HCT116 (cell line): ENCODE results near the gene FER. TPM values are rescaled to one million over a fixed set of nuclear protein-coding genes. Genes with fewer than 3 reads are reported as not detected.

Experiments used
- ATAC-seq: fragments of 200-7000 bp; cut with Tn5 transposase; 2 replicates; pipeline ENCODE4 v1.9.1; 2020; ENCODE audit warnings: mild to moderate bottlenecking, moderate library complexity
- BruUV-seq: library from RNA; stranded (reverse); fragments of 400-500 nt; replicated peaks from 2 replicates; lab custom pipeline; 2021; lab: Mats Ljungman, UMichigan
- CTCF ChIA-PET: fragments of 300-600 bp; sonication (Branson Sonifier 250); formaldehyde crosslinking; loops from one replicate; lab custom pipeline; 2021; ENCODE audit warnings: antibody characterized with exemption; lab: Charles Lee
- POLR2A ChIA-PET: fragments of 300-600, 350-600 bp; sonication (Branson Sonifier 250); formaldehyde crosslinking; loops from one replicate; lab custom pipeline; 2021; ENCODE audit warnings: antibody characterized with exemption; lab: Charles Lee
- RAD21 ChIA-PET, 2 experiments: fragments of 300-600 bp; sonication (Branson Sonifier 250); formaldehyde crosslinking; loops; one replicate each; lab custom pipeline; 2023; ENCODE audit warnings: low total read pairs in 2 of 2; ENCODE audit not compliant: uncharacterized antibody in 2 of 2, unreplicated experiment in 2 of 2, low non-redundant PET in 1 of 2; lab: Charles Lee
- DNase-seq: peaks from one replicate; pipeline ENCODE4 v3.0.0-alpha.2; 2010; ENCODE audit warnings: low read depth, low spot score
- H2AFZ ChIP-seq: fragments of 200-600 bp; shearing (Covaris generic), sonication (generic); 2 replicates; pipeline ENCODE4 v1.6.1; 2017; ENCODE audit warnings: low read depth, mixed run types, mixed read lengths, antibody characterized with exemption, low read length; ENCODE audit not compliant: poor library complexity, severe bottlenecking
- H3K27ac ChIP-seq: 2 replicates; pipeline ENCODE4 v1.5.1; 2012; ENCODE audit warnings: low read depth, low read length
- H3K27me3 ChIP-seq: fragments of 200-600 bp; sonication (generic); 2 replicates; pipeline ENCODE4 v1.6.1; 2016; ENCODE audit warnings: mixed run types, low read length, mixed read lengths; ENCODE audit not compliant: insufficient read depth
- H3K36me3 ChIP-seq, 2 experiments: fragments of 200-500 bp in 1 of 2; fragments of 200-600 bp in 1 of 2; sonication (Bioruptor generic) in 1 of 2; sonication (generic) in 1 of 2; 2 replicates each; pipeline versions ENCODE4 v1.5.1 to v1.6.1; 2014 to 2016; ENCODE audit warnings: low read length in 2 of 2, inconsistent platforms in 1 of 2, mixed read lengths in 1 of 2, mixed run types in 1 of 2; ENCODE audit not compliant: insufficient read depth in 2 of 2, control insufficient read depth in 1 of 2
- H3K4me1 ChIP-seq, 2 experiments: fragments of 200-600 bp in 1 of 2; sonication (generic) in 1 of 2; 2 replicates each; pipeline versions ENCODE4 v1.5.1 to v1.6.1; 2012 to 2017; ENCODE audit warnings: low read length in 2 of 2, inconsistent platforms in 1 of 2, mild to moderate bottlenecking in 1 of 2, mixed read lengths in 1 of 2, mixed run types in 1 of 2, moderate library complexity in 1 of 2; ENCODE audit not compliant: insufficient read depth in 2 of 2, control insufficient read depth in 1 of 2
- H3K4me2 ChIP-seq: fragments of 200-600 bp; sonication (generic); 2 replicates; pipeline ENCODE4 v1.6.1; 2017; ENCODE audit warnings: mixed run types, low read length, mixed read lengths
- H3K4me3 ChIP-seq, 2 experiments: fragments of 200-600 bp in 1 of 2; sonication (generic) in 1 of 2; replicated peaks in 1 of 2; 2 replicates each; pipeline ENCODE4 v1.5.1; 2011 to 2016; ENCODE audit warnings: low read length in 2 of 2, control low read depth in 1 of 2, low read depth in 1 of 2, mild to moderate bottlenecking in 1 of 2, mixed read lengths in 1 of 2, mixed run types in 1 of 2
- H3K79me2 ChIP-seq: fragments of 200-600 bp; sonication (generic); 2 replicates; pipeline ENCODE4 v1.6.1; 2017; ENCODE audit warnings: mild to moderate bottlenecking, mixed run types, low read length, moderate library complexity, mixed read lengths; ENCODE audit not compliant: insufficient read depth
- H3K9ac ChIP-seq: fragments of 200-600 bp; sonication (generic); 2 replicates; pipeline ENCODE4 v1.6.1; 2016; ENCODE audit warnings: low read length, mixed read lengths
- H3K9me2 ChIP-seq: fragments of 200-600 bp; sonication (generic), shearing (Covaris generic); 2 replicates; pipeline ENCODE4 v1.6.1; 2017; ENCODE audit warnings: mixed run types, mild to moderate bottlenecking, moderate library complexity; ENCODE audit not compliant: insufficient read depth
- H3K9me3 ChIP-seq, 2 experiments: fragments of 200-500 bp in 1 of 2; fragments of 200-600 bp in 1 of 2; sonication (Bioruptor generic) in 1 of 2; sonication (generic) in 1 of 2; 2 replicates each; pipeline ENCODE4 v1.6.1; 2014 to 2017; ENCODE audit warnings: low read length in 2 of 2, mixed read lengths in 2 of 2, inconsistent platforms in 1 of 2, low read depth in 1 of 2, mild to moderate bottlenecking in 1 of 2, mixed run types in 1 of 2, moderate library complexity in 1 of 2; ENCODE audit not compliant: control insufficient read depth in 1 of 2, insufficient read depth in 1 of 2
- H4K20me1 ChIP-seq: fragments of 200-600 bp; sonication (generic), shearing (Covaris generic); 2 replicates; pipeline ENCODE4 v1.6.1; 2017; ENCODE audit warnings: mixed run types, mild to moderate bottlenecking, moderate library complexity; ENCODE audit not compliant: insufficient read depth
- CTCF ChIP-seq, 3 experiments: fragments of 200-600 bp in 1 of 3; sonication (generic) in 1 of 3; IDR thresholded peaks in 2 of 3; conservative IDR thresholded peaks in 1 of 3; 2 replicates each; pipeline ENCODE4 v1.5.1; 2012 to 2017; ENCODE audit warnings: low read depth in 2 of 3, low read length in 2 of 3, antibody characterized with exemption in 1 of 3, borderline replicate concordance in 1 of 3, control low read depth in 1 of 3, mild to moderate bottlenecking in 1 of 3, mixed read lengths in 1 of 3, mixed run types in 1 of 3, moderate library complexity in 1 of 3; ENCODE audit not compliant: insufficient read depth in 1 of 3
- POLR2AphosphoS5 ChIP-seq: IDR thresholded peaks from 2 replicates; pipeline ENCODE4 v1.6.1; 2011; ENCODE audit warnings: mild to moderate bottlenecking, low read depth, low read length, moderate library complexity
- SIN3A ChIP-seq: IDR thresholded peaks from 2 replicates; pipeline ENCODE4 v1.6.1; 2012; ENCODE audit warnings: low read depth
- YY1 ChIP-seq: IDR thresholded peaks from 2 replicates; pipeline ENCODE4 v1.6.1; 2011; ENCODE audit warnings: low read length, low read depth, moderate library complexity, mild to moderate bottlenecking; ENCODE audit not compliant: insufficient replicate concordance; ENCODE audit errors: extremely low read depth
- ZBTB33 ChIP-seq: IDR thresholded peaks from 2 replicates; pipeline ENCODE4 v1.6.1; 2011; ENCODE audit warnings: mild to moderate bottlenecking, low read length, moderate library complexity; ENCODE audit not compliant: insufficient replicate concordance; ENCODE audit errors: extremely low read depth
- intact Hi-C: fragments of 100-400 bp; cut with micrococcal nuclease; formaldehyde crosslinking; loops from 2 replicates; pipeline ENCODE4 v1.10.0; 2022
- total RNA-seq: library from RNA; stranded (reverse); gene quantifications from one replicate; pipeline ENCODE4 v1.2.1, GENCODE V29; 2021; ENCODE audit not compliant: unreplicated experiment

FER gene
- total RNA-seq, 1 experiment from 2014 or later, result 32.0 TPM

GRCh38 chr5:109005297-109006009, 257.8 kb downstream of the FER start:
- Histone ChIP-seq H3K9me3 (no peaks in the 10 kb centered on the region), H3K9ac (no peak overlapping the region), H4K20me1 (no peaks in the 10 kb centered on the region), H3K4me2 (no peak overlapping the region), H3K9me2 (no peaks in the 10 kb centered on the region), H3K79me2 (no peaks in the 10 kb centered on the region), H3K36me3 (no peaks in the 10 kb centered on the region), H3K27me3 (no peaks in the 10 kb centered on the region), H3K27ac (no peak overlapping the region), H2AFZ (no peak overlapping the region), H3K4me3 (no peak overlapping the region), H3K4me1 (no peaks in the 10 kb centered on the region)
- no peak for ATAC-seq
- intact Hi-C loops, result no loop called here
- no TSS peak for BruUV-seq
- POLR2A ChIA-PET, result no interaction called here
- TF ChIP-seq POLR2AphosphoS5, result no peak
- no peak for TF ChIP-seq YY1
- TF ChIP-seq ZBTB33, result no peak
- no peak for TF ChIP-seq CTCF (IDR thresholded peaks at IDR 0.05 in 2 of 3, conservative IDR thresholded peaks at IDR 0.05 in 1 of 3; ENCODE audit: borderline replicate concordance in 1 of 3, insufficient read depth in 1 of 3, low read depth in 2 of 3, low read length in 2 of 3)
- TF ChIP-seq SIN3A, result no peak
- CTCF ChIA-PET, result no interaction called here
- RAD21 ChIA-PET, result no interaction called here
- no peak for DNase-seq
